Activated CD8-positive, alpha-beta T cell treated with anti-CD3 and anti-CD28 coated beads, Interleukin-2, amount 10 ng/mL, durations not matched to agents 7 days and 5 days (primary cell): ENCODE measurements around the gene MCM8. TPM values are rescaled to one million over a fixed set of nuclear protein-coding genes. Genes with fewer than 3 reads are reported as not detected.

ENCODE experiments used
- ATAC-seq: fragments of 150-1000 bp; cut with Tn5 transposase; one replicate; pipeline ENCODE4 v1.10.0; 2021; ENCODE audit warnings: moderate library complexity
- CTCF ChIA-PET: fragments of 350-600 bp; sonication (Branson Sonifier 250); formaldehyde crosslinking; loops from one replicate; lab custom pipeline; 2021; ENCODE audit warnings: antibody characterized with exemption; lab: Charles Lee
- POLR2A ChIA-PET: fragments of 350-600 bp; sonication (Branson Sonifier 250); formaldehyde crosslinking; loops from one replicate; lab custom pipeline; 2021; ENCODE audit warnings: antibody characterized with exemption; lab: Charles Lee
- DNase-seq: peaks from one replicate; pipeline ENCODE4 v3.0.0-alpha.2; 2020
- H3K27ac Mint-ChIP-seq: one replicate; pipeline ENCODE4 v1.8.0; 2021; ENCODE audit warnings: mild to moderate bottlenecking, mixed read lengths
- H3K27me3 Mint-ChIP-seq: one replicate; pipeline ENCODE4 v1.8.0; 2021; ENCODE audit warnings: low read depth, mixed read lengths
- H3K36me3 Mint-ChIP-seq: one replicate; pipeline ENCODE4 v1.8.0; 2021; ENCODE audit warnings: low read depth, mixed read lengths
- H3K4me1 Mint-ChIP-seq: one replicate; pipeline ENCODE4 v1.8.0; 2021; ENCODE audit warnings: low read depth, mixed read lengths
- H3K4me3 Mint-ChIP-seq: one replicate; pipeline ENCODE4 v1.8.0; 2021; ENCODE audit warnings: mild to moderate bottlenecking, mixed read lengths
- H3K9me3 Mint-ChIP-seq: one replicate; pipeline ENCODE4 v1.8.0; 2022; ENCODE audit warnings: mixed read lengths; ENCODE audit not compliant: insufficient read depth
- total RNA-seq, 2 experiments: library from RNA; stranded (reverse); gene quantifications; one replicate each; pipeline ENCODE4 v1.2.3, GENCODE V29; 2021

The MCM8 gene
- total RNA-seq, 2 experiments from 2014 or later = 38.8 to 38.9 TPM

- Mint-ChIP-seq H3K4me3 (no peak overlapping the region), H3K27me3 (peaks cover 21% of the 10 kb centered on the region), H3K4me1 (no peaks in the 10 kb centered on the region), H3K36me3 (no peaks in the 10 kb centered on the region), H3K9me3 (no peaks in the 10 kb centered on the region), H3K27ac (no peak overlapping the region)
- DNase-seq (no peak), ATAC-seq (no peak)
- CTCF ChIA-PET = no interaction called here
- POLR2A ChIA-PET = no interaction called here
Observed at GRCh38 chr20:5927749-5928462, 22.5 kb upstream of the MCM8 start.

- H3K27ac Mint-ChIP-seq = no peak overlapping the region
- H3K9me3 Mint-ChIP-seq = no peaks in the 10 kb centered on the region
- H3K27me3 Mint-ChIP-seq = peaks cover 20% of the 10 kb centered on the region
- ATAC-seq (no peak), DNase-seq (no peak)
- no peaks in the 10 kb centered on the region for H3K4me1 Mint-ChIP-seq
- ChIA-PET CTCF (interaction anchor here (1.2 kb wide), 2 partner anchors 18 to 399 kb away, joined by 3 read pairs; no protein-coding TSS in a partner anchor), POLR2A (no interaction called here)
- H3K4me3 Mint-ChIP-seq = no peak overlapping the region
- H3K36me3 Mint-ChIP-seq = no peaks in the 10 kb centered on the region
Observed at GRCh38 chr20:5928836-5929715, 21.4 kb upstream of the MCM8 start.

GRCh38 chr20:5931411-5931810 is 19.0 kb upstream of the MCM8 start:
- H3K4me1 Mint-ChIP-seq = no peaks in the 10 kb centered on the region

GRCh38 chr20:5932796-5933195 is 17.7 kb upstream of the MCM8 start:
- H3K36me3 Mint-ChIP-seq = peaks cover 2% of the 10 kb centered on the region
- ChIA-PET POLR2A (no interaction called here), CTCF (interaction anchor here (0.7 to 1.7 kb wide), 4 partner anchors 14 to 404 kb away, joined by 3 to 6 read pairs (median 4); no protein-coding TSS in a partner anchor)
- H3K27me3 Mint-ChIP-seq = peaks cover 2% of the 10 kb centered on the region
- no peak overlapping the region for H3K4me3 Mint-ChIP-seq
- DNase-seq (no peak), ATAC-seq (no peak)
- H3K4me1 Mint-ChIP-seq = no peaks in the 10 kb centered on the region
- no peak overlapping the region for H3K27ac Mint-ChIP-seq
- H3K9me3 Mint-ChIP-seq = no peaks in the 10 kb centered on the region

More at GRCh38 chr20:5931411-5931810, 19.0 kb upstream of the MCM8 start:
- ChIA-PET CTCF (interaction anchor here (0.7 kb wide), 1 partner anchor 17 kb away, joined by 3 read pairs; no protein-coding TSS in a partner anchor), POLR2A (no interaction called here)
- H3K27ac Mint-ChIP-seq = no peak overlapping the region
- no peak for ATAC-seq
- H3K27me3 Mint-ChIP-seq = peaks cover 11% of the 10 kb centered on the region
- H3K4me3 Mint-ChIP-seq = no peak overlapping the region
- no peaks in the 10 kb centered on the region for H3K9me3 Mint-ChIP-seq
- H3K36me3 Mint-ChIP-seq = no peaks in the 10 kb centered on the region
- DNase-seq = no peak

GRCh38 chr20:5933802-5934436 is 16.5 kb upstream of the MCM8 start:
- Mint-ChIP-seq H3K4me1 (no peaks in the 10 kb centered on the region), H3K4me3 (no peak overlapping the region), H3K9me3 (no peaks in the 10 kb centered on the region), H3K27ac (no peak overlapping the region), H3K27me3 (no peaks in the 10 kb centered on the region), H3K36me3 (peaks cover 7% of the 10 kb centered on the region)
- DNase-seq (no peak), ATAC-seq (no peak)
- ChIA-PET POLR2A (interaction anchor here (0.6 kb wide), 1 partner anchor 398 kb away, joined by 3 read pairs; no protein-coding TSS in a partner anchor), CTCF (interaction anchor here (1.4 to 1.9 kb wide), 3 partner anchors 145 to 405 kb away, joined by 3 to 6 read pairs (median 5); no protein-coding TSS in a partner anchor)

- CTCF ChIA-PET = interaction anchor here (1.0 to 1.9 kb wide), 5 partner anchors 14 to 405 kb away, joined by 3 to 5 read pairs (median 3); no protein-coding TSS in a partner anchor
- H3K27ac Mint-ChIP-seq = no peak overlapping the region
Observed at GRCh38 chr20:5935384-5935783, 15.1 kb upstream of the MCM8 start.

GRCh38 chr20:5936238-5936637 is 14.2 kb upstream of the MCM8 start:
- Mint-ChIP-seq H3K4me3 (no peak overlapping the region), H3K27me3 (no peaks in the 10 kb centered on the region), H3K9me3 (no peaks in the 10 kb centered on the region), H3K27ac (no peak overlapping the region), H3K4me1 (no peaks in the 10 kb centered on the region), H3K36me3 (peaks cover 19% of the 10 kb centered on the region)
- no peak for ATAC-seq
- no peak for DNase-seq
- ChIA-PET CTCF (interaction anchor here (1.0 to 1.4 kb wide), 3 partner anchors 23 to 406 kb away, joined by 3 to 4 read pairs (median 3); no protein-coding TSS in a partner anchor), POLR2A (interaction anchor here (0.7 kb wide), 1 partner anchor 101 kb away, joined by 3 read pairs; no protein-coding TSS in a partner anchor)

More at GRCh38 chr20:5935384-5935783, 15.1 kb upstream of the MCM8 start:
- POLR2A ChIA-PET = no interaction called here
- Mint-ChIP-seq H3K9me3 (no peaks in the 10 kb centered on the region), H3K4me1 (no peaks in the 10 kb centered on the region), H3K4me3 (no peak overlapping the region), H3K36me3 (peaks cover 14% of the 10 kb centered on the region), H3K27me3 (no peaks in the 10 kb centered on the region)
- DNase-seq (no peak), ATAC-seq (no peak)

GRCh38 chr20:5938456-5939029 is 11.9 kb upstream of the MCM8 start:
- POLR2A ChIA-PET = no interaction called here
- no peaks in the 10 kb centered on the region for H3K27me3 Mint-ChIP-seq
- peaks cover 34% of the 10 kb centered on the region for H3K36me3 Mint-ChIP-seq
- H3K27ac Mint-ChIP-seq = no peak overlapping the region
- CTCF ChIA-PET = interaction anchor here (1.5 kb wide), 1 partner anchor 409 kb away, joined by 7 read pairs; no protein-coding TSS in a partner anchor
- no peak overlapping the region for H3K4me3 Mint-ChIP-seq
- DNase-seq (no peak), ATAC-seq (no peak)
- no peaks in the 10 kb centered on the region for H3K4me1 Mint-ChIP-seq
- no peaks in the 10 kb centered on the region for H3K9me3 Mint-ChIP-seq

GRCh38 chr20:5945963-5946362 is 4.5 kb upstream of the MCM8 start:
- no peaks in the 10 kb centered on the region for H3K9me3 Mint-ChIP-seq
- CTCF ChIA-PET = interaction anchor here (2.0 kb wide), 1 partner anchor 417 kb away, joined by 7 read pairs; no protein-coding TSS in a partner anchor

GRCh38 chr20:5947276-5947675 is 3.2 kb upstream of the MCM8 start:
- no peak for ATAC-seq
- POLR2A ChIA-PET = no interaction called here
- H3K36me3 Mint-ChIP-seq = peaks cover 49% of the 10 kb centered on the region

More at GRCh38 chr20:5945963-5946362, 4.5 kb upstream of the MCM8 start:
- no peak for DNase-seq
- H3K36me3 Mint-ChIP-seq = peaks cover 54% of the 10 kb centered on the region
- no peak overlapping the region for H3K27ac Mint-ChIP-seq
- POLR2A ChIA-PET = no interaction called here
- peaks cover 2% of the 10 kb centered on the region for H3K27me3 Mint-ChIP-seq
- H3K4me3 Mint-ChIP-seq = no peak overlapping the region
- ATAC-seq = no peak
- H3K4me1 Mint-ChIP-seq = peaks cover 42% of the 10 kb centered on the region

GRCh38 chr20:5949943-5950270 is 545 bp upstream of the MCM8 start:
- ATAC-seq (no peak), DNase-seq (no peak)
- Mint-ChIP-seq H3K4me3 (peak overlapping the region; percentile 93), H3K36me3 (peaks cover 54% of the 10 kb centered on the region), H3K27me3 (peaks cover 2% of the 10 kb centered on the region), H3K4me1 (peaks cover 61% of the 10 kb centered on the region), H3K27ac (peak overlapping the region; percentile 96), H3K9me3 (no peaks in the 10 kb centered on the region)
- ChIA-PET CTCF (no interaction called here), POLR2A (no interaction called here)

More at GRCh38 chr20:5947276-5947675, 3.2 kb upstream of the MCM8 start:
- H3K4me3 Mint-ChIP-seq = no peak overlapping the region
- peaks cover 2% of the 10 kb centered on the region for H3K27me3 Mint-ChIP-seq
- CTCF ChIA-PET = interaction anchor here (0.7 to 1.2 kb wide), 3 partner anchors 18 to 419 kb away, joined by 3 to 4 read pairs (median 3); no protein-coding TSS in a partner anchor
- DNase-seq = no peak
- no peaks in the 10 kb centered on the region for H3K9me3 Mint-ChIP-seq
- H3K27ac Mint-ChIP-seq = no peak overlapping the region
- peaks cover 47% of the 10 kb centered on the region for H3K4me1 Mint-ChIP-seq
